ENCODE results near the gene GORASP1.

The GORASP1 gene

DNA sequence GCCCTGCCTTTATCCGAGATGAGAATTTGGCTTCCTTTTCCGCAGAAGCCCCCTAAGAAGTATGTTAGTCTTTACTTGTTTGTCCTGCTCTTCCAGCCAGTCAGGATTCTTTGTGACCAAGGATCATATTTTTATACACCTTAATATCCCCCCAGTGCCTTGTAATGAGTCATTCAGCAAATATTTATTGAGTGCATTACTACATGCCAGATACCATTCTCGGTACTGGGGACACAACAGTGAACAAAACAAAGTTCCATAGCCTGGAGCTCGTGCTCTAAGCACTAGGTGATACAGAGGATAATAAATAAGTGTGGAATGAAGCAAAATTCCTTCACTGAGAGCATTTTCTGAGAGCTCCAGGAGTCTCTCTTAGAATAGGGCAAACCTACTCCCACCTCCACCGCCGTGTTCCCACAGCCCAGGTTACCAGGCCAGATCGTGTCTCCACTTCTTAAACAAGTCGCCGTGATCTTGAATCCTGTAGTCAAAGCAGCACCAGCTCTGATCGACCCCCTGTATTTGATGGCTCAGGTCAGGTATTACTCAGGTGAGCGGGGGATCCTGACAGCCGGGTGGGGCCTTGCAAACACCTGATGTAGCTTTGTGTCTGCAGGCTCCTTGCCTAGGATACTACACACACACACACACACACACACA lies 18.5 kb upstream of the GORASP1 start:
- DNase-seq (ENCODE audit: low read depth), result no peak

DNA sequence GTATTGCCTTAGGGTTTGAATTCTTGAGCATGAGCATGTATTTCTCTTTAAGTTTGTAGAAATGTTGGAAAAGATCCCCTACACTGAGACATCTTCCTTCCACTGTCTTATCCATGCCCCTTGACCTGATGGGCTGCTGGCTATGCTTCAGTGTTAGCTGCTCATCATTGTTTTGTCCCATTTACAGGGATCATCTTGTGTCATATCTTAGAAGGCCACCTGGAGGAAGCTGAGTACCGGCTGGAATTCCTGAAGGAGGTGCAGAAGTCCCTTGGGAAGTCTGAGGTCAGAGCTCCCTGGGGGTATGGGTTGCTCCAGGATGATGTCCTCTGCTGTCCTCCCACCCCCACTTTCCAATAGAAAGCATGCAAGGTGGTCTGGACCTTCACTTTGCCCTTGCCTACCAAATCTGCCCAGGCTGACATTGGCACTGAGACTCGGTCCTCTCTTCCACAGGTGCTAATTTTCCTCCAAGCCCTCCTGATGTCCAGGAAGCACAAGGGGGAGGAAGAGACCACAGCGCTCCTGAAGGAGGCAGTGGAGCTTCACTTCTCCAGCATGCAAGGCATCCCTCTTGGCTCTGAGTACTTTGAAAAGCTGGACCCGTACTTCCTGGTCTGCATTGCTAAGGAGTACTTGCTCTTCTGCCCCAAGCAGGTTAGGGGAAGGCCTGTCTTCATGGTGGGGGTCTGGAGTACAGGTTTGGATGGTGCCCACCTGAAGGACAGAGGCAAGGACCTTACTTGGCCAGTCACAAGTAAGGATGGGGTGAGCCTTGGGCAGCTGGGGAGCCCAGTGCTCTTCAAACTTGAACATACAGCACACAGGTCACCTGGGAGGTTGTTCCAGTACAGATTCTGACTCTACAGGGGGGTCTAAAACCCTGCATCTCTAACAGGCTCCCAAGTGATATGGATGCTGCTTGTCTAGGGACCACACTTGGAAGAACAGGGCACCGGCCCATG lies 17.7 kb upstream of the GORASP1 start:
- DNase-seq (ENCODE audit: low read depth), result no peak

DNA sequence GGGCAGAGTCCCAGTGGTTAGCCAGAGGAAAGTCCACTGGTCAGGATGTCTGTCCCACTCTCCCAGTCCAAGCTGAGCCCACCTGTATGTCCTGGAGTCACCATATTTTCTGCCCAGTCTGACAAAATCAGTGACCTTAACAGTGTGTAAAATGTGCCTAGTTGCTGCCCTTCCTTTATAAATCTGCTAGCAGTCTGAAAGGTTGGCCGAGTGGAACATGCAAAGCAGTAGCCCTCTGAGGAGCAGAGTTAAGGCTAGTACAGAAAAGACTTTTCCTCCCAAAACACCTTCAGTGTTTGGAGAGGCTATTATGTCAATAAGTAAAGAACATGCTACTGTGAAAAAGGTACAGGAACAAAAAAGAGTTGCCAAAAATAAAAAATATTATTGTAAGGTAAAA lies 15.4 kb upstream of the GORASP1 start:
- no peak for DNase-seq (ENCODE audit: low read depth)

DNA sequence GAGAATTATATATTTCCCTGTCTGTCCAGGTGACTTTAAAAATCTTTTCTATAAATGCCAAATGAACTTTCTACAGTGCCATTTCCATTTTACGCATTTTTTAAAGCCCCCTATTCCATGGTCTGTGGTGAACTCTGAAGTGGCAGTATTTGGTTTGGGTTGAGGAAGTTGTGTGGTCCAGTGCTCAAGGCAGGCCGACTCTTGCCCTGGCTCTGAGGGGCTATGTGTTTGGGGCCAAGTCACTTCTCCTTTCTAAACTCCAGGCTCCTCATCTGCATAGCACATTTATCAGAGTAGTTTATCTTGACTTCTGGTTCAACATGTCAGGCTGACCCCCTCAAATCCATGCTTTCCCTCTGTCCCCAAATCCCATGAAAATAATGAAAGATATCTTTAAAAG lies 14.2 kb upstream of the GORASP1 start:
- DNase-seq (ENCODE audit: low read depth), result no peak

DNA sequence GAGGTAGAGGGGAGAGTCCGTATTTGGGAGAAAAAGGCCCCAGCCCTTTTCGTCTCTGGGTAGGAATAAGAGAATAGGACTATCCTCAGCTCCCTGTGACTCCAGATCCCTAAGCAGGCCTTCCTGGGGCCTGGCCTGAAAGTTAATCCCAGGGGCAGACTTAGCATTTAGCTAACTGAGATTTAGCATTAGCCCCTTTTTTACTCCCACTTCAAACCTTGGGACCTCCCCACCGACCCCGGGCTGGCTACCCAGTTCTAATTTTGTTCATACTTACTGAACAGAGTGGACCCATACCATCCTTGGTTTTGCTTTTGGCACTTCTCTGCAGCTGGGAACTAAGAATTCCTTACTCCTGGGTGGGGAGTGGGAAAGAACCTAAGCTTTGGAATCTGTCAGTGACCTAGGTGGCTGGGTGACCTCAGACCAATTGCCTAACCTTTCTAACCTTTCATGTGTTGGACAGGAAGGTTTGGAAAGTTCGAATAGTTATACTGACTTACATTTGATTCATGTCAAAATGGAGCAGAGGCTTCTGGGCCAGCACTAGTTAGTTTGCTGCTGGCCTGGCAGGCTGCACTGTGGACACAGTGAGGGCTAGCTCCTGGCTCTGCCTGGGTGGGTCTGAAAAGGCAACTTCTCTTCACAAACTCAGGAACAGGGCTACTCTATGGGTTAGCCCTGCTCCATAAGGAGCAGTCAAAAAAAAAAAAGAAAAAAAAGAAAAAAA lies 11.7 kb upstream of the GORASP1 start:
- DNase-seq (ENCODE audit: low read depth), result no peak

DNA sequence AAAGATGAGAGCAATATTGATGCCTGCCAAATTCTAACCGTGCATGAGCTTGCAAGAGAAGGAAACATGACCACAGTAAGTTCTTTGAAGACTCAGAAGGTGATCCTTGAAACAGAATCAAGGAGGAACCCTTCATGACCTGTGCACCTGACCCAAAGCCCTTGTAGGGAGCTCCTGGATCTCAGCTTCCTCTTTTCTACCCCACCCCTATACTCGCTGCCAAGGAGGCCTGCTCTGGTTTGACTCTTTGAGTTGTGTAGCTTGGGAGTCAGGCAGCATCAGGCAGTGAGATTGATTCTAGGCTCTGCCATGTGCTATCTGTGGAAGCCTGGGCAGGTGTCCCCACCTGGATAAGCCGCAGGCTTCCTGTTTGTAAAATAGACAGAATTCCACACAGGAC lies 10.7 kb upstream of the GORASP1 start:
- DNase-seq (ENCODE audit: low read depth), result no peak

DNA sequence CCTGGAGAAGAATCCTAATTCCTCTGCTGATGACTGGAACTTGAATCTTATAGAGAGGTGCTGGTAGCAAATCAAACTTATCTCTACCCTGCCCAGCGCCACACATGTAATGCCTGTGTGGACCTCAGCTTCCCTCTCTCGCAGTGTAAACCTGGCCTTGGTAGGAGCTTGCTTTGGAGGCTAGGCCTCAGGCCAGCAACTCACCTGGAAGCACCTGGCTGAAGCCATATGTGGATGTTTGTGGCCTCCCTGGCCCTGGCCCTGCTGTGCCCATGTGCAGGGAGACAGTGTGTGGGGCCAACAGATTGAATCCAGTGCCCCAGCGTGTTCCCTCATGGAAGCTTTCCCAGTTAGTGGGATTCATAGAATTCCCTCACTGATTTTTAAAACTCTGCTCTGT lies 8.4 kb upstream of the GORASP1 start:
- no peak for DNase-seq (ENCODE audit: low read depth)

DNA sequence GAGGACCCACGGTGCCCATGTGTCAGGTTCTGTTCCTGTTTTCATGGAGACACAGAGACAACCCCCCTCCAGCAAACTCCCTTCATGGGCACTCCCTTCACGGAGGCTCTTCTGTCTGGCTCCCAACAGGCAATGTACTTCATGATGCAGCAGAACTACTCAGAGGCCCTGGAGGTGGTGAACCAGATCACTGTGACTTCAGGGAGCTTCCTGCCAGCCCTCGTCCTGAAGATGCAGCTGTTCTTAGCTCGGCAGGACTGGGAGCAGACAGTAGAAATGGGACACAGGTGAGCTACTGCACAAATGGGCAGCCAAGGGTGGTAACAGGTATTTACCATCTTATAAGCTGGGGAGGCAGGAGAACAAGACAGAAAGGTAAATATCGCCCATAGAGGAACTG lies 7.0 kb upstream of the GORASP1 start:
- DNase-seq (ENCODE audit: low read depth), result no peak

DNA sequence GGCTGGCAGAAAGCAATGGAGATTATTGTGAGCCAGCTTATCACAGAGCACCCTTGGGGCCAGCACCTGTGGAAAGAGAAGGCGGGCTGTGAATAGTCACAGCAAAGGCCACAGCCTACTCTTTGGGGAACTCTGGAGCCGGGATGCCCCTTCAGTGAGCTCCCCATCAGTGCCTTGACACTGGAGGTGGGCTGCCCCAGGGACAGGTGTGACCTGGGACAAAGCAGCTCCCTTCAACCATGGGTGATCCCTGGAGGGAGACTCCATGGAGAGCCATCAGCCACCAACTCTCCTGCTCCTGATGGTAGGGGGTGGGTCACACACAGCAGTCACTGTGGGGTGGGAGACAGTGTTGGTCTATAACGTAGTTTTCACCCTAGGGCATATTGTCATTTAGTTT lies 5.9 kb upstream of the GORASP1 start:
- DNase-seq (ENCODE audit: low read depth), result no peak

DNA sequence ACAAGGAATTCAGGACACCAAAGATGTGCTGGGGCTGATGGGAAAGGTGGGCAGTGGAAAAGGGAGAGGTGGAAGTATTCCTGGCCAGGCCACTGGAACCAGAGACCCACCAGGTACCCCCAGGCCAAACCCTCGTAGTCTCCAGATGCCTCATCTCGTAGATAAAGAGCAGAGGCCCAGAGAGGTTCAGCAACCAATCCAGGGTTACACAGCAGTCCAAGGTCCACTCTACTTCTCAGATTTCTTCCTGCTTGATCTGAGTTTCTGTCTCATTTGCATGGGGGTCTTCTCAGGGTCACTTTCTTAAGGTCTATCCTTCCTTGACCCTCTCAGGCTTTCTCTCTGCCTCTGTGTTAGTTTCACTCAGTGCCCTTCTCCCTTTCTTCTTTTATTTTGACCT lies 5.1 kb upstream of the GORASP1 start:
- no peak for DNase-seq (ENCODE audit: low read depth)

DNA sequence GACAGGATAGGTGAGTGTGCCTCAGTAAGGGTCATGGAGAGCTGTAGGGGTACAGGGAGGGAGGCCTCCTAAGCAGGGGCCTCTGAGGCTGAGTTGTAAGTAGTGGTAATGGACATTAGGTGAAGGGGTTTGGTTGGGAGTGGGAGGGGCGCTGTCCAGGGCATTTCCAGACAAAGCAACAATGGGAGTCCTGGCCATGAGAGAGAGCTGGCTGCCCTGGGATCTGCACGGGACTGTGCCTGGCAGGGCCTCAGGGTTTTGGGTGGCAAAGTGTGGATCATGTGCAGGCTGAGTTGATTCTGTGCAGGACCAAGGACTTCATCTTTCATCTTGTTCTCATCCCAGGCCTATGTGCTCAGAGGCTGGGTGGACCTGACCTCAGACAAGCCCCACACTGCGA lies 4.7 kb upstream of the GORASP1 start:
- no peak for DNase-seq (ENCODE audit: low read depth)

DNA sequence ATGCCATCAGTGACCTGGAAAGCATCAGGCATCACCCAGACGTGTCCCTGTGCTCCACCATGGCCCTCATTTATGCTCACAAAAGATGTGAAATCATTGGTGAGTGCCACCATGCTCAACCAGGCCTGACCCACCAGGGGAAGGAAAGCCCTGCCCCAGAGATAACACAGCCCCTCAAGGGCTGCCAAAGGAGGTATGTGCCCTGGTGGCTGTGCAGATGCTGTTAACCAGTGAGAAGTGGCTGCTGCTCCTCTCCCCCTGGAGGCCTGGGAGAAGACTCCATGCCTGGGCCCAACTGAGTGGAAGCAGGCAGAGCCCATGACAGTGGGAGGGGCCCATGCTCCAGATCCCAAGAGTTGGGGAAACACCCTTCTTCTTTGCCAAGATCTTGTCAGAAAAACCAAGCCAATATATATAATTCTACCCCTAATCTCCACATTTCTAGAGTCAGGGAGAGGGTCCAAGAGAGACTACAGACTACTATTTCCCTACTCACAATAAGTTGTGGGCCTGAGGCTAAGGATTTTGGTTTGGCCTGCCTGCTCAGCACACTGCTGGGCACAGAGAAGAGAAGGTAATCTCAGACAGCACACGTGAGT lies 2.7 kb upstream of the GORASP1 start:
- no peak for DNase-seq (ENCODE audit: low read depth)

DNA sequence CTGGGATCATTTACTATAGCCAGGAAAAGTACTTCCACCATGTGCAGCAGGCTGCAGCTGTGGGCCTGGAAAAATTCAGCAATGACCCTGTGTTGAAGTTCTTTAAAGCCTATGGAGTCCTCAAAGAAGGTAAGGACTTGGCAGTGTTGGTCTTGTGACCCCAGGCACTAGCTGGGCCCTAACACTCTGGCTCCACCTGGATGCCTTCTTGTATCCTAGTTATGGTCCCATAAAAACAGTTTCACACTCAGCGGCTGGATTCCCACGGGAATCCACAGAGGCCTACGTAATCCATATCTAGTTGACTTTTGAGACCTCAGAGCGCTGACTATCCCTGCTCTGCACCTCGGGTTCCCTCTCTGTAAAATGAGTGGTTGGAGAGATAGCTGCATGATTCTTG lies 1.7 kb upstream of the GORASP1 start:
- DNase-seq (ENCODE audit: low read depth), result no peak

DNA sequence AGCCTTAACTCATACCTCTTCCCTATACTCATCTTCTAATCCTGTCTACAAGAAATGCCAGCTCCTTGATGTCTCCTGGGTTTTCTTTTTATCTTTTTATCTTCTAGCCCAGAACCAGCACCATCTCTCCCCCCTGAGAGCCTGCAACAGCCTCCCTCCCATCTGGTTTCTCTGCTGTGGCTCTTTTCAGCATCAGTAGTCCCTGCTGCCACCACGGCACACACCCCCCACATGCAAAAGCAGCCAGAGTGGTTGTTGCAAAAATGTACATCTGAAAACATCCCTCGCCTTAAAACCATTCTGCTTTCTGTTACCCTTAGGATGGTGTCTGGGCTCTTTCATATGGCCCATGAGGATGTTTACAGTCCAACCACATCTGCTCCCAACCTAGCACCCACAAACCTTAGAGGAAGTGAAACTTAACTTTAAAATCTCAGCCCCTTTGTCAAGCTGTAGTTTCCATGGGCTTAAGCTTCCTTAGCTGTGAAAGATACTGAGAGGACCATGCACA lies 828 bp upstream of the GORASP1 start:
- DNase-seq (ENCODE audit: low read depth), result no peak

DNA sequence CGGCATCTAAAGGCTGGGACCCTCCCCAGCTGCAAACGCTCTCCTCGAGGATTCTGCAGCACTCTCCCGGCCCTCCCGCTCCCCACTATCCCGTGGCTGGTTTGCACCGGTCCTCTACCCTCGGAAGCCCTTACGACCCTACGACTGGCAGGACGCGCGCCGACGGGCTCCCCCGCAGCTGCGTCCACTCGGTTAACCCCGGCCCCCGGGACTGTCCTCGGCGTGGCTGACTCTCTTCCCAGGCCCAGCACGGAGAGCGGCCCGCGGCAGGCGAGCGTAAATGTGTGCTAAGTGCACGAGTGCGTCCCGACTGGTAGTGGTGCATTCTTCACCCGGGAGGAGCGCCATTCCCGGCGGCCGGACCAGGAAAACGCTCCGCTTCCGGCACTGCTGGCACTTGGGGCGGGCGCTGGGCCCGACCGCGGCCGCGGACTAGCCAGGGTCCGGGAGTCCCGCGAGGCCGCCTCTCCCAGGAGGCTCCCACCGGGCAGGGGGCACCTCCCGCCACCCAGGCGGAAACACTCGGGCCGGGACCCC lies 508 bp downstream of the GORASP1 start:
- no peak for DNase-seq (ENCODE audit: low read depth)

DNA sequence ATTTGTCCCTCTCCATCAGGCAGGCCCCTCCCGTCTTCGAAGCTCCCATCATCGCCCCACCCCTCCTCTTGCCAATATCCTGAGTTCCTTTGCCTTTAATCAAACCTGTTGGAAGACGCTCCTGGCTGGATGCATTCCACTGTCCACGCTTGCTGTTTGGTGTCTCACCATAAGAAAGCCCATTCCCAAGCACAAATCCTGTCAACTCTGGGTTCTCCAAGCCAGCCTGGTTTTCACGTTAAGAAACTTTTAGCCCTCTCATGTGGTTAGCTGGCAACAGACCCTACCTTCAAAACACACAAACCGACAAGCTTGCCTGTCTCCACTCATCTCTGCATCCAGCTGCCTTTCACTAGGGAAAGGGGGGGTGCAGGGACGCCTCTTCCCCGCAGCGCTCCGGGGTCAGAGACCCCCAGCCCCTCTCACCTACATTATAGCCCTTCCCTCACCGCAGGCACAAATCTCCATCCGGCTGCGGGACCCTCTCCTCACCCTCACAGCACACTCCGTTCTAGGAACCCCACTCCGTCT lies 1.1 kb downstream of the GORASP1 start:
- no peak for DNase-seq (ENCODE audit: low read depth)

DNA sequence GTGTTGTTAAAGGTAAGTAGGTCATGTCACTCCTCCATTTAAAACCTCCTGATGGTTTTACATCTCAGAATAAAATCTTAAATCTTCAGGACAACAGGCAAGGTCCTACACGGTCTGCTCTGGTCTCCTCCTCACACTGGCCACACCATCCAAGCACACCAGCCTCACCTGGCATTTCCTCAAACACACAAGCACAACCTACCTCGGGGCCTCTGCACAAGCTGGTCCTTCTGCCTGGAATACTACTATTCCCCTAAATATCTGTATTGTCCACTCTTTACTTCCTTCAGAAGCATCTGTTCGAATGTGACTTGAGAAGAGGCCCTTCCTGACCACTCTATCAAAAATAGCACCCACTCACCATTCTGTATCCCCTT lies 1.8 kb downstream of the GORASP1 start:
- DNase-seq (ENCODE audit: low read depth), result no peak

DNA sequence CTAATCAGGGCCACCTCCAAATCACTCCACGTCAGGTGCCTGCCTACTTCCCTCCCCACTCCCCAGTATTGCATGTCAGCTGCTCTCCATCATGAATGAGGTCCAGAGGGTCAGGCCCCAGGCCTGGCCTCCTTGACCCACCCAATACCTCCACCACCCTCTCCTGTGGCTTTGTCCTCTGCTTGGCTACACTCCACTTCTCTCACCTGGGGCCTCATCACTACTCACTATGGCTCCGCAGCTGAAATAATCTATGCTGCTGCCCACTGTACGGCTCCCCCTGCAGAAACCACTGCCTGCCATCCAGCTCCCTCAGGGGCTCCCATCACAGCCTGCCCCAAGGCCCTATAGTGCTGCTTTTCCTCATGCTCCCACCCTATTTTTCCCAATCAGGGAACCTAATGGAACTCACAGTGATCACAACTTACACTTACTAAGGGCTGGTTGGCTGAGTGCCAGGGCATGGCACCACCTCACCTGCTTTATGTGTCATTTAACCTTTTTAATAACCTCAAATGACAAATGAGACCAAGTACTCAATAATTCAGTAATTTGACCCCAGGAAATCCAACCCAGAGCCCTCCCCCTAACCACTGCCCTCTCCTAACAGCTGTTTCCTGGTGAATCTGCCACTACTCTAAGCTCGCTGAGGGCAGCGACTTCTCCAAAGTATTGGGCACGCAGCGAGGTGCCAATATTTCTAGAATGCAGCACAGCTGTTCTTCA lies 2.3 kb downstream of the GORASP1 start:
- no peak for DNase-seq (ENCODE audit: low read depth)

DNA sequence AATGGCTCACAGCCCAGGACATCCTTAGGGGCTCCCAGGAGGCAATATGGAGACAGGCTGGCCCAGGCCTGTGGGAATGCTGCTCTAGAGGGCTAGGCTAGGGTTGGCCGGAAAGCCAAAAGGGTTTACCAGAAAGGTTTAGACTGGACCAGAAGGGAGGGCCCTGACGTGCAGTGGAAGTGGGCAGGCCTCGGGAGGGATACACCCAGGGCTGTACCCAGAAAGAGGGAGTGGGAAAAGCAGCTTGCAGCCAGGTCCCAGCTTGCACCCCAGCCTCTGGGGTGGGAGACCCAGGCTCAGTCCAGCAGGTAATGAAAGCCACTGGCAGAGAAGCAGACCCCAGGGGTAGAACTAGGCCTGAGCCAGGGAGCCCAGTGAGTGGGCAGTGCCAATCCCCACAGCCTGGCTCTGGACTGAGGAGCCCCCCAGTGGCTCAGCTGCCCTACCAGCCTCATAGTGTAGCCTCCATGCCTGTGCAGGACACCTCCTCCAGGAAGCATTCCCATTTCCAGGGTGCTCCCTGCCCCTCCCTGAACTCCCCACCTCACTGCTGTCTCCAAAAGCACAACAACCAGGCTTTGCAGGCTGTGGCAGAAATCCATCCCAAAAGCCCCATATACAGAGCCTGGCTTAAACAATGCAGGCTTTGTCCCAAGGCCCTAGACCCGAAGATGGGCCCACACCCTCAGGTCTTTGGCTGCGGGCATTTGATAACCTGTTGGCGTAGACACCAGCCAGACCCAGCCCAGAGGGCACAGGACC lies 3.5 kb downstream of the GORASP1 start:
- DNase-seq (ENCODE audit: low read depth), result no peak

DNA sequence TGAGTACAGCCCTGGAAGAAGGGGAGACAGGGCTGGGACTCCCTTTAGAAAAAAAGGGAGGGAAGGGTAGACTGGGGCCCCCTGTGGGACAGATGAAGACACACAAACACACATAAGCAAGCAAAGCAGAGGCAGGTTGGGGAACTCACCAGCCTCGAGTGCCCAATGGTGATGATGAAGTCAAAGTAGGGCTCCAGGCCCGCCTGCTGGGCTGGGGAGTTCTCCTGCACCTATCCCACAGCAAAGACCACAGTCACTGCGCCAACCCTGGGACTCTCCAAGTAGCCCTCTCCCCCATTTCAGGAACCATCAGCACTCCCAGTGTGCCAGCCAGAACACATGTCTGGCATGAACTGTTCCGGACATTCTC lies 4.1 kb downstream of the GORASP1 start:
- DNase-seq (ENCODE audit: low read depth), result no peak

Measured in non-pigmented ciliary epithelial cell (primary cell).